K562 (cell line): ENCODE measurements around the gene PPP1R13L. TPM values are rescaled to one million over a fixed set of nuclear protein-coding genes. Genes with fewer than 3 reads are reported as not detected.

Source experiments
- ATF7 ChIP-seq: fragments of 450-650 bp; IDR thresholded peaks from 2 replicates; pipeline ENCODE4 v1.7.1; 2014; ENCODE audit warnings: mild to moderate bottlenecking, moderate library complexity
- DACH1 ChIP-seq: fragments of 450-650 bp; IDR thresholded peaks from 2 replicates; pipeline ENCODE4 v1.6.1; 2018; ENCODE audit not compliant: partially characterized antibody
- GTF2E2 ChIP-seq: fragments of 200-800 bp; sonication (Bioruptor generic); IDR thresholded peaks from 2 replicates; pipeline ENCODE4 v1.6.1; 2016; ENCODE audit warnings: missing genetic modification characterization, missing compliant biosample characterization
- PURB ChIP-seq: sonication (generic); formaldehyde crosslinking; IDR thresholded peaks from 2 replicates; pipeline ENCODE4 v1.9.0; 2021; ENCODE audit warnings: low read depth, mild to moderate bottlenecking, missing genetic modification reagents
- RFX7 ChIP-seq: fragments of 250-450 bp; sonication (Bioruptor Pico); IDR thresholded peaks from 2 replicates; pipeline ENCODE4 v1.5.1; 2021; ENCODE audit warnings: mild to moderate bottlenecking
- SNIP1 ChIP-seq: fragments of 450-650 bp; IDR thresholded peaks from 2 replicates; pipeline ENCODE4 v1.7.1; 2017; ENCODE audit warnings: low read depth, mild to moderate bottlenecking
- THRAP3 ChIP-seq: fragments of 450-650 bp; IDR thresholded peaks from 2 replicates; pipeline ENCODE4 v1.6.1; 2016; ENCODE audit warnings: mild to moderate bottlenecking, inconsistent platforms, borderline replicate concordance
- ZFPM2 ChIP-seq: fragments of 250-450 bp; sonication (Bioruptor Pico); IDR thresholded peaks from 2 replicates; pipeline ENCODE4 v1.5.1; 2022; ENCODE audit warnings: mild to moderate bottlenecking
- ZNF146 ChIP-seq: IDR thresholded peaks from one replicate; pipeline ENCODE4 v1.6.1; 2018; ENCODE audit warnings: missing compliant biosample characterization; ENCODE audit not compliant: unreplicated experiment
- ZSCAN32 ChIP-seq: fragments of 450-650 bp; formaldehyde crosslinking; IDR thresholded peaks from 2 replicates; pipeline ENCODE4 v1.4.0; 2020; ENCODE audit warnings: mild to moderate bottlenecking, moderate library complexity
- polyA plus RNA-seq, 8 experiments: library from polyadenylated mRNA; depleted of rRNA in 4 of 8; stranded (reverse) in 5 of 8; unstranded in 3 of 8; fragments of >200 nt; fragmentation: Nextera tagmentation in 2 of 8; fragmentation: Illumina TruSeq in 1 of 8; extraction: Ambion mirVana in 2 of 8; extraction: Trizol in 1 of 8; gene quantifications; 2 replicates each; pipeline versions ENCODE4 v1.2.1 to v1.2.3, GENCODE V29; 2011 to 2014; ENCODE audit warnings: inconsistent platforms in 1 of 8, missing spikeins in 1 of 8
- total RNA-seq, 7 experiments: library from RNA; depleted of rRNA in 6 of 7; stranded (reverse); fragments of >200 nt in 6 of 7; fragmentation: Illumina TruSeq in 2 of 7; extraction: Trizol in 2 of 7; gene quantifications; 2 replicates each; pipeline versions ENCODE4 v1.2.1 to v1.2.3, GENCODE V29; 2011 to 2021; ENCODE audit warnings: low replicate concordance in 1 of 7
- TF ChIP-seq, protein P1 (sequence below): IDR thresholded peaks from 2 replicates; pipeline ENCODE4 v1.6.1; 2011; ENCODE audit warnings: borderline replicate concordance, low read depth, mild to moderate bottlenecking, moderate library complexity, low read length; ENCODE audit not compliant: insufficient read depth, poor library complexity, severe bottlenecking
- TF ChIP-seq, protein P2 (sequence below): sonication (generic); formaldehyde crosslinking; IDR thresholded peaks from 2 replicates; pipeline ENCODE4 v1.8.0; 2022; ENCODE audit warnings: mild to moderate bottlenecking, missing genetic modification reagents, borderline replicate concordance
- TF ChIP-seq, protein P3 (sequence below): fragments of 450-650 bp; IDR thresholded peaks from 2 replicates; pipeline ENCODE4 v1.6.1; 2017; ENCODE audit warnings: mild to moderate bottlenecking, moderate library complexity
- TF ChIP-seq, protein P4 (sequence below): IDR thresholded peaks from 3 replicates; pipeline ENCODE4 v1.6.1; 2011; ENCODE audit warnings: borderline replicate concordance, mild to moderate bottlenecking, moderate library complexity; ENCODE audit not compliant: insufficient read length; ENCODE audit errors: extremely low read depth
- TF ChIP-seq, protein P5 (sequence below): fragments of 450-650 bp; IDR thresholded peaks from 2 replicates; pipeline ENCODE4 v1.6.1; 2018; ENCODE audit not compliant: partially characterized antibody

The PPP1R13L gene
- total and polyA plus RNA-seq, 9 of the 15 experiments (the other 6 are each of a cell fraction or from before 2014, with no cell fraction given), result 0.32 to 6.7 (median 2.0) TPM

DNA sequence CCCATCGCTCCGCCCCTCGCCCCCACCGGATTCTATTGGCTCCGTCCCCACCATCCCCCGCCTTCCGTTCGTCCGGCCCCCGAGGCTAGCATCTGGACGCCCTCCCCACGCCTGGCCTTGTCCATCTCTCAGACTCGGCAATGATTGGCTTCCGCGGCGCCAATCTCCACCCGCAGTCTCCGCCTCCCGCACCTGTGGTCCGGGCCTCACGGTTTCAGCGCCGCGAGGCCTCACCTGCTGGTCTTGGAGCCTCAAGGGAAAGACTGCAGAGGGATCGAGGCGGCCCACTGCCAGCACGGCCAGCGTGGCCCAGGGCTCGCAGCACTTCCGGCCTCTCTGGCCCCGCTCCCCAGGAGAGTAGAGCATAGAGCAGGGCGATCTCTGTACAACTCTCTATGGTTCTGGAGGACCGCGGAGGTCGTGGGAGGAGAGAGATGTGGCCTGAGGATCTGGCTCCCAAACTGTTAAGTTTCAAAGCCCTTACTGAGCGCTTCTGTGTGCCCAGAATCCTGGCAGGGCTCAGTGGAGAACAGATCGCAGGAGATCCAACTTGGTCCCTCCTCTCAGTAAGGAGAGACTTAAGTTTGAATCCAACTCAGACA lies 18.8 kb upstream of the PPP1R13L start, which contains the start of gene ERCC1 (continued):
- TF ChIP-seq, protein P1, sequence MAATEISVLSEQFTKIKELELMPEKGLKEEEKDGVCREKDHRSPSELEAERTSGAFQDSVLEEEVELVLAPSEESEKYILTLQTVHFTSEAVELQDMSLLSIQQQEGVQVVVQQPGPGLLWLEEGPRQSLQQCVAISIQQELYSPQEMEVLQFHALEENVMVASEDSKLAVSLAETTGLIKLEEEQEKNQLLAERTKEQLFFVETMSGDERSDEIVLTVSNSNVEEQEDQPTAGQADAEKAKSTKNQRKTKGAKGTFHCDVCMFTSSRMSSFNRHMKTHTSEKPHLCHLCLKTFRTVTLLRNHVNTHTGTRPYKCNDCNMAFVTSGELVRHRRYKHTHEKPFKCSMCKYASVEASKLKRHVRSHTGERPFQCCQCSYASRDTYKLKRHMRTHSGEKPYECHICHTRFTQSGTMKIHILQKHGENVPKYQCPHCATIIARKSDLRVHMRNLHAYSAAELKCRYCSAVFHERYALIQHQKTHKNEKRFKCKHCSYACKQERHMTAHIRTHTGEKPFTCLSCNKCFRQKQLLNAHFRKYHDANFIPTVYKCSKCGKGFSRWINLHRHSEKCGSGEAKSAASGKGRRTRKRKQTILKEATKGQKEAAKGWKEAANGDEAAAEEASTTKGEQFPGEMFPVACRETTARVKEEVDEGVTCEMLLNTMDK, result no peak
- TF ChIP-seq ZFPM2 (no peak), PURB (CRISPR knock-in tag) (no peak), ZNF146 (CRISPR knock-in tag) (no peak), GTF2E2 (tag) (peak; percentile 86), THRAP3 (0 out of 2 replicates have a peak, but pooled peaks have one; percentile 68), ATF7 (no peak; the same call in 1 of the 2 replicates), ZSCAN32 (CRISPR knock-in tag) (no peak; the same call in 1 of the 2 replicates), RFX7 (CRISPR knock-in tag) (no peak), SNIP1 (peak; percentile 98), DACH1 (no peak)
- TF ChIP-seq, protein P2, sequence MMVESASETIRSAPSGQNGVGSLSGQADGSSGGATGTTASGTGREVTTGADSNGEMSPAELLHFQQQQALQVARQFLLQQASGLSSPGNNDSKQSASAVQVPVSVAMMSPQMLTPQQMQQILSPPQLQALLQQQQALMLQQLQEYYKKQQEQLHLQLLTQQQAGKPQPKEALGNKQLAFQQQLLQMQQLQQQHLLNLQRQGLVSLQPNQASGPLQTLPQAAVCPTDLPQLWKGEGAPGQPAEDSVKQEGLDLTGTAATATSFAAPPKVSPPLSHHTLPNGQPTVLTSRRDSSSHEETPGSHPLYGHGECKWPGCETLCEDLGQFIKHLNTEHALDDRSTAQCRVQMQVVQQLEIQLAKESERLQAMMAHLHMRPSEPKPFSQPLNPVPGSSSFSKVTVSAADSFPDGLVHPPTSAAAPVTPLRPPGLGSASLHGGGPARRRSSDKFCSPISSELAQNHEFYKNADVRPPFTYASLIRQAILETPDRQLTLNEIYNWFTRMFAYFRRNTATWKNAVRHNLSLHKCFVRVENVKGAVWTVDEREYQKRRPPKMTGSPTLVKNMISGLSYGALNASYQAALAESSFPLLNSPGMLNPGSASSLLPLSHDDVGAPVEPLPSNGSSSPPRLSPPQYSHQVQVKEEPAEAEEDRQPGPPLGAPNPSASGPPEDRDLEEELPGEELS, result no peak
- TF ChIP-seq, protein P3, sequence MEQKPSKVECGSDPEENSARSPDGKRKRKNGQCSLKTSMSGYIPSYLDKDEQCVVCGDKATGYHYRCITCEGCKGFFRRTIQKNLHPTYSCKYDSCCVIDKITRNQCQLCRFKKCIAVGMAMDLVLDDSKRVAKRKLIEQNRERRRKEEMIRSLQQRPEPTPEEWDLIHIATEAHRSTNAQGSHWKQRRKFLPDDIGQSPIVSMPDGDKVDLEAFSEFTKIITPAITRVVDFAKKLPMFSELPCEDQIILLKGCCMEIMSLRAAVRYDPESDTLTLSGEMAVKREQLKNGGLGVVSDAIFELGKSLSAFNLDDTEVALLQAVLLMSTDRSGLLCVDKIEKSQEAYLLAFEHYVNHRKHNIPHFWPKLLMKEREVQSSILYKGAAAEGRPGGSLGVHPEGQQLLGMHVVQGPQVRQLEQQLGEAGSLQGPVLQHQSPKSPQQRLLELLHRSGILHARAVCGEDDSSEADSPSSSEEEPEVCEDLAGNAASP, result no peak
- TF ChIP-seq, protein P4, sequence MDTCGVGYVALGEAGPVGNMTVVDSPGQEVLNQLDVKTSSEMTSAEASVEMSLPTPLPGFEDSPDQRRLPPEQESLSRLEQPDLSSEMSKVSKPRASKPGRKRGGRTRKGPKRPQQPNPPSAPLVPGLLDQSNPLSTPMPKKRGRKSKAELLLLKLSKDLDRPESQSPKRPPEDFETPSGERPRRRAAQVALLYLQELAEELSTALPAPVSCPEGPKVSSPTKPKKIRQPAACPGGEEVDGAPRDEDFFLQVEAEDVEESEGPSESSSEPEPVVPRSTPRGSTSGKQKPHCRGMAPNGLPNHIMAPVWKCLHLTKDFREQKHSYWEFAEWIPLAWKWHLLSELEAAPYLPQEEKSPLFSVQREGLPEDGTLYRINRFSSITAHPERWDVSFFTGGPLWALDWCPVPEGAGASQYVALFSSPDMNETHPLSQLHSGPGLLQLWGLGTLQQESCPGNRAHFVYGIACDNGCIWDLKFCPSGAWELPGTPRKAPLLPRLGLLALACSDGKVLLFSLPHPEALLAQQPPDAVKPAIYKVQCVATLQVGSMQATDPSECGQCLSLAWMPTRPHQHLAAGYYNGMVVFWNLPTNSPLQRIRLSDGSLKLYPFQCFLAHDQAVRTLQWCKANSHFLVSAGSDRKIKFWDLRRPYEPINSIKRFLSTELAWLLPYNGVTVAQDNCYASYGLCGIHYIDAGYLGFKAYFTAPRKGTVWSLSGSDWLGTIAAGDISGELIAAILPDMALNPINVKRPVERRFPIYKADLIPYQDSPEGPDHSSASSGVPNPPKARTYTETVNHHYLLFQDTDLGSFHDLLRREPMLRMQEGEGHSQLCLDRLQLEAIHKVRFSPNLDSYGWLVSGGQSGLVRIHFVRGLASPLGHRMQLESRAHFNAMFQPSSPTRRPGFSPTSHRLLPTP, result no peak
- TF ChIP-seq, protein P5, sequence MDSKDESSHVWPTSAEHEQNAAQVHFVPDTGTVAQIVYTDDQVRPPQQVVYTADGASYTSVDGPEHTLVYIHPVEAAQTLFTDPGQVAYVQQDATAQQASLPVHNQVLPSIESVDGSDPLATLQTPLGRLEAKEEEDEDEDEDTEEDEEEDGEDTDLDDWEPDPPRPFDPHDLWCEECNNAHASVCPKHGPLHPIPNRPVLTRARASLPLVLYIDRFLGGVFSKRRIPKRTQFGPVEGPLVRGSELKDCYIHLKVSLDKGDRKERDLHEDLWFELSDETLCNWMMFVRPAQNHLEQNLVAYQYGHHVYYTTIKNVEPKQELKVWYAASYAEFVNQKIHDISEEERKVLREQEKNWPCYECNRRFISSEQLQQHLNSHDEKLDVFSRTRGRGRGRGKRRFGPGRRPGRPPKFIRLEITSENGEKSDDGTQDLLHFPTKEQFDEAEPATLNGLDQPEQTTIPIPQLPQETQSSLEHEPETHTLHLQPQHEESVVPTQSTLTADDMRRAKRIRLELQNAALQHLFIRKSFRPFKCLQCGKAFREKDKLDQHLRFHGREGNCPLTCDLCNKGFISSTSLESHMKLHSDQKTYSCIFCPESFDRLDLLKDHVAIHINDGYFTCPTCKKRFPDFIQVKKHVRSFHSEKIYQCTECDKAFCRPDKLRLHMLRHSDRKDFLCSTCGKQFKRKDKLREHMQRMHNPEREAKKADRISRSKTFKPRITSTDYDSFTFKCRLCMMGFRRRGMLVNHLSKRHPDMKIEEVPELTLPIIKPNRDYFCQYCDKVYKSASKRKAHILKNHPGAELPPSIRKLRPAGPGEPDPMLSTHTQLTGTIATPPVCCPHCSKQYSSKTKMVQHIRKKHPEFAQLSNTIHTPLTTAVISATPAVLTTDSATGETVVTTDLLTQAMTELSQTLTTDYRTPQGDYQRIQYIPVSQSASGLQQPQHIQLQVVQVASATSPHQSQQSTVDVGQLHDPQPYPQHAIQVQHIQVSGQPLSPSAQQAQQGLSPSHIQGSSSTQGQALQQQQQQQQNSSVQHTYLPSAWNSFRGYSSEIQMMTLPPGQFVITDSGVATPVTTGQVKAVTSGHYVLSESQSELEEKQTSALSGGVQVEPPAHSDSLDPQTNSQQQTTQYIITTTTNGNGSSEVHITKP, result peak; percentile 74
